Left lung (tissue), 10 donors: ENCODE data around the gene IPPK. TPM values are rescaled to one million over a fixed set of nuclear protein-coding genes. Genes with fewer than 3 reads are reported as not detected.
A peak's percentile ranks its signal among the peaks of the same experiment; 100 is the strongest.

Experiments used
- ATAC-seq: fragments of 200-7000 bp; cut with Tn5 transposase; one replicate; pipeline ENCODE4 v1.9.1; 2020; ENCODE audit warnings: moderate library complexity
- DNase-seq, 4 donors: peaks; one replicate each; pipeline ENCODE4 v3.0.0-alpha.2; 2013 to 2020
- H3K27ac ChIP-seq, 2 donors: fragments of 200-600 bp; sonication (generic) in 1 of 2; one replicate each; pipeline versions ENCODE4 v1.5.0 to v1.8.0; 2020 to 2021
- H3K27me3 ChIP-seq, 2 donors: fragments of 200-600 bp; sonication (generic) in 1 of 2; one replicate each; pipeline versions ENCODE4 v1.5.0 to v1.8.0; 2020 to 2021
- H3K36me3 ChIP-seq, 2 donors: fragments of 200-600 bp; sonication (generic) in 1 of 2; one replicate each; pipeline versions ENCODE4 v1.5.0 to v1.8.0; 2020 to 2021
- H3K4me1 ChIP-seq, 2 donors: fragments of 200-600 bp; one replicate each; pipeline ENCODE4 v1.8.0; 2021
- H3K4me3 ChIP-seq, 2 donors: fragments of 200-600 bp; sonication (generic) in 1 of 2; one replicate each; pipeline versions ENCODE4 v1.5.0 to v1.8.0; 2020 to 2021; ENCODE audit warnings: mild to moderate bottlenecking in 1 of 2
- H3K9me3 ChIP-seq, 2 donors: fragments of 200-600 bp; sonication (generic) in 1 of 2; one replicate each; pipeline versions ENCODE4 v1.5.0 to v1.8.0; 2020 to 2021
- intact Hi-C, 2 donors: fragments of 100-400 bp; cut with DNase I; formaldehyde crosslinking; loops; one replicate each; pipeline versions ENCODE4 v1.11.2 to v1.14.2; 2022
- polyA plus RNA-seq, 6 donors: library from polyadenylated mRNA; unstranded; fragments of 120-200 nt; gene quantifications; one replicate each; pipeline ENCODE4 v1.2.1, GENCODE V29; 2013; ENCODE audit not compliant: insufficient read length in 6 of 6
- total RNA-seq, 2 donors: library from RNA; stranded (reverse); fragmentation: NEBNext Ultra II Directional; extraction: Animal tissue kit (Norgen Biotek cat#: 25700); gene quantifications; one replicate each; pipeline ENCODE4 v1.2.1, GENCODE V29; 2021
- TF ChIP-seq, protein P1 (sequence below), 2 donors: fragments of 200-600 bp; sonication (generic) in 1 of 2; IDR thresholded peaks; one replicate each; pipeline versions ENCODE4 v1.5.0 to v1.8.0; 2021; ENCODE audit warnings: antibody characterized with exemption in 2 of 2
- donor health status: DM: no; HTN: yes; CAD: no.
- donor health status: DM: no; HTN: no; CAD: no.

Gene IPPK
- total and polyA plus RNA-seq, 8 donors: 6.5 to 10.8 (median 8.7) TPM

DNA sequence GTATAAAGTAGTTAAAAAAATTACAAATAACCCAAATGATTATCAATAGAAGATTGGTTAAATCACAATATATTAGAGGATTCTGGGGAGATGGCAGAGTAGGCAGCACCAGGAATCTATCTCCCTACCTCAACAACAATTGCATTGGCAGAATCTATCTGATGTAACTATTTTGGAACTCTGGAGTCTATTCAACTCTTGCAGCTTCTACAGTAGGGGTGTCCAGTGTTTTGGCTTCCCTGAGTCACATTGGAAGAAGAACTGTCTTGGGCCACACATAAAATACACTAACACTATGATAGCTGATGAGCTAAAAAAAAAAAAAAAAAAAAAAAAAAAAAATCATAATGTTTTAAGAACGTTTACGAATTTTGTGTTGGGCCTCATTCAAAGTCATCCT lies 104.9 kb downstream of the IPPK start:
- peak overlapping the region in 1 of 2 donors; percentile 79 for H3K27ac ChIP-seq
- peaks cover 0 to 14% of the 10 kb centered on the region in 2 donors for H3K9me3 ChIP-seq

DNA sequence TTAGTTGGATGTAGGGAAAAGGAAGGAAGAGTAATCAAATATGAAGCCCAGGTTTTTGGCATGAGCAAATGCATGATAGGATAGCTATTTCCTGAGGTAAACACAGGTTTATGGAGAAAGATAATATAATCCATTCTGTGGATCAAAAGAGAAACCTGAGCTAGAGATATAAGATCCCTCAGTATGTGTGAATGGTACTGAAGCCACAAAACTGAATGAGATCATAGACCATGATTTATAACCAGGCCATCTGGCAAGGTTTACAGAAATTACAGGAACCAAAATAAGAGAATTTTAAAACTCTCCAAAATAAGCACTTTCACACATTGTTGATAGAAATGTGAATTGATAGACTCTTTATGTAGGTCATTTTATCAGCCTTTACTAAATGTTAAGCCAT lies 105.4 kb downstream of the IPPK start:
- ATAC-seq (peak; percentile 47), DNase-seq (no peak)
- intact Hi-C loops: no loop called here
- H3K9me3 ChIP-seq: peaks cover 0 to 14% of the 10 kb centered on the region in 2 donors
- H3K27ac ChIP-seq: peak overlapping the region in 1 of 2 donors; percentile 79
- TF ChIP-seq, protein P1, sequence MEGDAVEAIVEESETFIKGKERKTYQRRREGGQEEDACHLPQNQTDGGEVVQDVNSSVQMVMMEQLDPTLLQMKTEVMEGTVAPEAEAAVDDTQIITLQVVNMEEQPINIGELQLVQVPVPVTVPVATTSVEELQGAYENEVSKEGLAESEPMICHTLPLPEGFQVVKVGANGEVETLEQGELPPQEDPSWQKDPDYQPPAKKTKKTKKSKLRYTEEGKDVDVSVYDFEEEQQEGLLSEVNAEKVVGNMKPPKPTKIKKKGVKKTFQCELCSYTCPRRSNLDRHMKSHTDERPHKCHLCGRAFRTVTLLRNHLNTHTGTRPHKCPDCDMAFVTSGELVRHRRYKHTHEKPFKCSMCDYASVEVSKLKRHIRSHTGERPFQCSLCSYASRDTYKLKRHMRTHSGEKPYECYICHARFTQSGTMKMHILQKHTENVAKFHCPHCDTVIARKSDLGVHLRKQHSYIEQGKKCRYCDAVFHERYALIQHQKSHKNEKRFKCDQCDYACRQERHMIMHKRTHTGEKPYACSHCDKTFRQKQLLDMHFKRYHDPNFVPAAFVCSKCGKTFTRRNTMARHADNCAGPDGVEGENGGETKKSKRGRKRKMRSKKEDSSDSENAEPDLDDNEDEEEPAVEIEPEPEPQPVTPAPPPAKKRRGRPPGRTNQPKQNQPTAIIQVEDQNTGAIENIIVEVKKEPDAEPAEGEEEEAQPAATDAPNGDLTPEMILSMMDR (IDR thresholded peaks at IDR 0.05): no peak
- no peaks in the 10 kb centered on the region for H3K4me1 ChIP-seq
- H3K27me3 ChIP-seq: no peaks in the 10 kb centered on the region
- H3K36me3 ChIP-seq: no peaks in the 10 kb centered on the region
- no peak overlapping the region for H3K4me3 ChIP-seq

More for the DNA sequence above, 104.9 kb downstream of the IPPK start:
- peak in 1 of 4 donors; percentile 14 for DNase-seq
- Histone ChIP-seq H3K36me3 (no peaks in the 10 kb centered on the region), H3K27me3 (no peaks in the 10 kb centered on the region), H3K4me3 (no peak overlapping the region), H3K4me1 (no peaks in the 10 kb centered on the region)
- peak; percentile 46 for ATAC-seq
- TF ChIP-seq, protein P1 (IDR thresholded peaks at IDR 0.05): no peak
- intact Hi-C loops: no loop called here

Other genes starting within 250 kb of the IPPK start
- gene OMD, start 245.7 kb downstream of the IPPK start, total RNA-seq: 1 to 10 TPM; 2.4 to 8.5 TPM
- 1 to 10 TPM in 3 of 6 donors, under 1 TPM in 3; 0.47 to 1.3 (median 0.90) TPM for gene OMD, start 245.7 kb downstream of the IPPK start, polyA plus RNA-seq
- 10 to 100 TPM in 1 of 2 donors, 1 to 10 TPM in 1; 2.1 to 27.5 TPM for gene ASPN, start 187.6 kb downstream of the IPPK start, total RNA-seq
- gene ASPN, start 187.6 kb downstream of the IPPK start, polyA plus RNA-seq: 1 to 10 TPM; 2.6 to 7.3 (median 5.2) TPM
- 10 to 100 TPM in 1 of 2 donors, 1 to 10 TPM in 1; 3.8 to 20.2 TPM for gene ECM2, start 134.1 kb downstream of the IPPK start, total RNA-seq
- gene ECM2, start 134.1 kb downstream of the IPPK start, polyA plus RNA-seq: 10 to 100 TPM; 30.9 to 51.2 (median 46.9) TPM
- 10 to 100 TPM; 33.7 to 34.5 TPM for gene BICD2, start 94.7 kb upstream of the IPPK start, total RNA-seq
- gene BICD2, start 94.7 kb upstream of the IPPK start, polyA plus RNA-seq: 10 to 100 TPM; 23.7 to 32.1 (median 26.6) TPM
- 1 to 10 TPM; 8.4 to 9.3 TPM for gene ZNF484, start 207.9 kb upstream of the IPPK start, total RNA-seq
- 10 to 100 TPM in 5 of 6 donors, 1 to 10 TPM in 1; 9.1 to 13.2 (median 12.3) TPM for gene ZNF484, start 207.9 kb upstream of the IPPK start, polyA plus RNA-seq